Stimulated activated CD4-positive, alpha-beta T cell treated with anti-CD3 and anti-CD28 coated beads, Interleukin-15, amount 100 ng/mL, for 1 hour (primary cell): ENCODE data around the gene TMEM186.
"Not testable (repeated sequence)": the region's sequence is repeated elsewhere in the genome, so short reads cannot be mapped to it uniquely, and the experiment has no call there.

Source experiments
- DNase-seq, 2 donors: peaks; one replicate each; pipeline ENCODE4 v3.0.0-alpha.2; 2020; ENCODE audit warnings: low read depth in 1 of 2, low spot score in 1 of 2

Gene TMEM186

DNA sequence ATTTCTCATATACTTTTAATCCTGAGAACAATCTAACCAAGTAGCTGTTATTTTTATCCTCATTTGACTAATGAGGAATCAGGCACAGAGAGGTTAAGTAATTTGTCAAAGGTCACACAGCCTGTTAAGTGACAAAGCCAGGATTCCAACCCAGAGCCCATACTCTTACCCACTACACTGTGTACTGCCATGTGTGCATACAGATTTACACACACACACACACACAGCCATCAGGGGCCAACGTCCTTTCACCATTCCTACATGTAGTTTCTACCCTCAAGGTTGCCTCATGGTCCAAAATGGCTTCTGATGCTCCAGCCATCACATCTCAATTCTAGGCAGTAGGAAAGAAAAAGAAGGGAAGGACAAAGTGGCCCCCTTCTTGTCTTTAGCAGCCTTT lies 22.1 kb downstream of the TMEM186 start:
- no peak for DNase-seq

DNA sequence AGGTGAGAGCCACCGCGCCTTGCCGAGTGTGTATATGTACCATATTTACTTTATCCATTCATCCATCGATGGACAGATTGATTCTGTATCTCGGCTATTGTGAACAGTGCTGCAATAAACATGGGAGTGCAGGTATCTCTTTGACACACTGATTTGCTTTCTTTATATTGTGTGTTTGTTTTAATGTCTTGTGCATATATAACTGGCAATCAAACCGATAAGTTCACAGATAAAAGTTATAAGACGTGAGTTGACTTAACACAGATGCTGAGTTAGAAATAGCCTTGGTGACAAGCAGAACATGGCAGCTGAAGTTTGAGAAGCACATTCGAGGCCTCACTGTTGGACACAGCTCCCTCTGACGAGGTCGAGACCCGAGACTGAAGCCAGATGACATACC lies 23.2 kb downstream of the TMEM186 start:
- DNase-seq: no peak

DNA sequence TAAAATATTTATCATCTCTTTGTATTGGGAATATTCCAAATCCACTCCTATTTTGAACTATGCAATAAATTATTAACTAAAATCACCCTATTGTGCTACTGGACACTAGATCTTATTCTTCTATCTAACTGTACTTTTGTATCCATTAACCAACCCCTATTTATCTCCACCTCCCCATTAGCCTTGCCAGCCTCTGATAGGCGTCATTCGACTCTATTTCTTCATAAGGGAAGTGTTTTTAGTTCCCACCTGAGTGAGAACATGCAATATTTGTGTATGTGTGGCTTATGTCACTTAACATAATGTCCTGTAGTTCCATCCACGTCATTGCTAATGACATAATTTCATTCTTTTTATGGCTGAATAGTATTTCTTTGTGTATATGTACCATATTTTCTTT lies 23.9 kb downstream of the TMEM186 start:
- no peak for DNase-seq

DNA sequence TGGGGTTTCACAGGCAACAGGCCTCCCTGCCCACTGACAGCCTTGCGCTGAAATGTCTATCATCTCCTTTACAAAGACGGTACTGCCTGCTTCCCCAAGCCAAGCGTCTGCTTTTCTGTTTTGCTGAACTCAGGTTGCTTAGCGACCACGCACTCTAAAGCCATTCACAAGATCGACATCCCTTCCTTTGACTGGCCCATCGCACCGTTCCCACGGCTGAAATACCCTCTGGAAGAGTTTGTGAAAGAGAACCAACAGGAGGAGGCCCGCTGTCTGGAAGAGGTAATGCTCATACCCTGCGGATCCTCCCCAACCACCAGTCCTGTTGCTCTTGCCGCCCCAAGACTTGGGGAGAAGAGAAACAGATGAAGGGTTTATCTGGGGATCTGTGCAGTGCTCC lies 28.7 kb downstream of the TMEM186 start:
- no peak for DNase-seq

DNA sequence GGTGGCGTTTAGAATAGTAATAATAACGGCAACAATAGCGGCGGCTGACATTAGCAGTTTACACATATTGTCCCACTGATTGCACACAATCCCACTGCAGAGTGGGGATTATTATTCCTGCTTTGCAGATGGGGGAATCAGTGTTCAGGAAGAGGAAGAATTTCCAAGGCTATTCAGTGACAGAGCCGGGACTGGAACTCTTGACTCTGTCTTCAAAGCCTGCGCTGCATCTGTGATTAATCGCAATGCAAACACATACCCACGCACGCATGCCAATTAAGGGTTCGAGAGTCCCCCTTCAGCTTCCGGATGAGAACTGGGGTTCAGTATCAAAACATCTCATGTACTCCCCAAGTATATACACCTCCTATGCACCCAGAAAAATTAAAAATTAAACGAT lies 29.2 kb downstream of the TMEM186 start:
- no peak for DNase-seq

DNA sequence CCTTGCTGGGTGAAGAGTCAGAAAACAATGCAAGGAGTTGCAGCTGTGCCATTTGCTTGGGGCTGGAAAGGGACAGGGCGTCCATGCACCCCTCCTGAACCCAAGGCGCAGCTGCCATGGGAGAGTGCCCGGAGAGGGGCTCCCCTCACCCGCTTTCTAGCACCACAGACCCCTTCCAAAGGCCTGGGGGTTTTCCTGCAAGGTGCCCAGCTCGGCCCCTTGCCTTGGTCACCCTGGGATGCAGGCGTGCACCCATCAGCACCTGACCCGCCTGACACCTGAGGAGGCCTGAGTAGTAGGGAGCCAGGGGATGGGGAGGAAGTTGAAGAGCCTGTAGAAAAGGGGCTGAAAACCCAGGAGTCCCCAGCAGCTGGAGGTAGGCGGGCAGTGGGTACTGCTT lies 30.3 kb downstream of the TMEM186 start:
- DNase-seq: no peak

DNA sequence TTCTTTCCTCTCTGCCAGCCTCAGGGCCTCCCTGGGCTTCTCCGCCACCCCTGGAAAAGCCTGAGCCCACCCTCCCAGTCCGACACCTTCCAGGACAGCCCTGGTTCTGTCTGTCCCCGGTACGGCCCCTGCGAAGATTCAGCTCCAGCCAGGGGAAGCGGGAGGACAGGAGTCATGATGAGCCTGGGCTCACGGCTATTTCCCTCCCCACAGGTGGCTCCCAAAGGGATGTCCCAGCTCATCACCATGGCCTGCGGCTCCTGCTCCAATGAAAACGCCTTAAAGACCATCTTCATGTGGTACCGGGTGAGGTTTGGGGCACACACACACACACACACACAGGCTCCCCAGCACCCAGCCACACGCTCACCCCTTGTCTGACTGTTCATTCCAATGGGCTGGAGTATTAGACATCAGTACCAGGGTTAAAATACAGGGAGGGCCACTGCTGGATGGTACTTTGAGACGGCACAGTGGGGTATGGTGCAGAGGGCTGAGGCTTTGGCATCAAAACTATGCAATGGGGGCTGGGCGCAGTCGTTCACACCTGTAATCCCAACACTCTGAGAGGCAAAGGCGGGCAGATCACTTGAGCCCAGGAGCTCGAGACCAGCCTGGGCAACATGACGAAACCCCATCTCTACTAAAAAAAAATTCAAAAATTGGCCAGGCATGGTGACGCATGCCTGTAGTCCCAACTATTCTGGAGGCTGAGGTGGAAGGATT lies 32.8 kb downstream of the TMEM186 start:
- no peak for DNase-seq

DNA sequence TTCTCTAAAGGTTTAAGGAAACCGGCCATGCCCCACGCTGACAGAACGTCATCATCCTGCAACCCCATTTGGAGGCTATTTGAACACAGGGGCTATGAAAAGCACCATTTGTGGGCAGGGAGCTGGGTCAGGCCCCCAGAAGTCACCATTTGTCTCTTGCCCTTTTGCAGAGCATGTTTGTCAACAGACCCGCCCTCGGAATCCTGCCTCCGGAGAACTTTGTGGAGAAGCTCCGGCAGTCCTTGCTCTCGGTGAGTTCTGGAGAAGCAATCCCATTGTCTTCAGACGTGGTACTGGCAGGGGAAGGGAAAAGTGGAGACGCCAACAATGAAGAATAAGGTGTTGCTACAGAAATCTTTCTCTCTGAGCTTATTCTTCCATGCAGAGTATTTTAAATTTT lies 33.5 kb downstream of the TMEM186 start:
- no peak for DNase-seq

DNA sequence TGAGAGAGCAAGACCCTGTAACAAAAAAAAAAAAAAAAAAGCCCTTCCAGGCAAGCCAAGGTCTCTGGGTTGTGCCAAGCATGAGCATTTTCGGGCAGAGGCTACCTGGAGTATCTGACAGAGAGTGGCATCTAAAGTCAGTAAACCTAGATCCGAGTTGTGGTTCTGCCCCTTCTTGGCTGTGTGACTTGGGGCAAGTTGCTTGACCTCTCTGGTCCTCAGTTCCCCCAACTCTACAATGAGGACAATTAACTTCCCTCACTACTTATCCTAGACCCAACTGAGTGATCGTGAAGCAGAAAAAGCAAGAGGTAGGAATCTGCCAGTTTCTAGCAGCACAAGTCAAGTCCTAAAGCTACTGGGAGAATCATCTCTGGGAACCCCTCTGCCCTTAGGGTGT lies 34.4 kb downstream of the TMEM186 start:
- DNase-seq: no peak

DNA sequence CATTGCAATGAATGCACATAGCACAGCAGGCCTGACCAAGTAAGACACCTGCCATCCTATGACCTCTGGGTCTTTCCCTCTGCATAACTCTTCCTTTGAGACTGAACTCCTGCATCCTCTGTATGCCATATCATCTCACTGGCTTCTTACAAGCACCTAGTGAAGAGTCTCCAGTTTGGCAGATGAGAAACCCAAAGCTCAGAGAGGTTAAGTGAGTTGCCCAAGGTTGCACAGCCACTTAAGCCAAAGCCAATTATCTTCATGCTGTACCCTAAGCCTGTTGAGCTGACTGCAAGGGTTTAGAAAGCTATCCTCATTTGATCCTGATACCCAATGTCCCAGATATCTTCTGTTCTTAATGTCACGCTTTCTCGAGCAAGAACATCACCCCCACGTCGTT lies 35.2 kb downstream of the TMEM186 start:
- DNase-seq: no peak

DNA sequence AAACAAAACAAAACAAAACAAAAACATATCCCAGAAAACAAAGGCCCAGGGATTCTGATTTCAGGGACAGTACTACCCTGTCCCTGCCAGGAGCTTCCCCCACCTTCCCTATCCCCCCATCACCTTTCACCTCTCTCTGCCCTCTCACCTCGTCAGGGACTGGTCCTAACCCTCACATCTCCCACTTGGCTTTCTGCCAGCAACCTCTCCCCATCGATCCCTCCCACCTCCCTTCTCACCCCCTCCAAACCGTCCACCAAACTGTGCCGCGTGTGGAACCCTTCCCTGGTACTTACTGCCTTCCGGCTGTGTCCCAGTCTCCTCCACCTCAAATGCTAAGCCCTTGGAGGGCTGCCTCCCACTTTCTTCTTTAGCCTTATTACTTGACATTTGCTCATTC lies 36.4 kb downstream of the TMEM186 start:
- no peak for DNase-seq

DNA sequence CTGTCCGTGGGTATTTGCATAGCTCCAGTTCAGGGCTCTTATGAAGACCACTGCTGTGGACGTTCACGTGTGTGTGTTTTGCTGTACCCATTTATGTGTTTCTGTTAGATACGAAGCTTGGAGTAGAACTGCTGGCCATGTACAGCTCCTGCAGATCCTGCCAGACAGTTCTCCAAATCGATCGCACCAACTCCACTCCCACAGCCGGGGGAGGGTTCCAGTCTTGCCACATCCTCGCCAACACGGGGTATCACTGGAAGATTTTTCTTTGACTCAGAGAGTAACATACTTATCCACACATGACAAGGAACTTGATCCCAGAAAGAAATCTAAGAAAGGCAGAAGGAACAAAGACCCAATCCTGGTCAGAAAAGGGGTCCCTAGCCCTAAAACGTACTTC lies 37.4 kb downstream of the TMEM186 start:
- no peak for DNase-seq

DNA sequence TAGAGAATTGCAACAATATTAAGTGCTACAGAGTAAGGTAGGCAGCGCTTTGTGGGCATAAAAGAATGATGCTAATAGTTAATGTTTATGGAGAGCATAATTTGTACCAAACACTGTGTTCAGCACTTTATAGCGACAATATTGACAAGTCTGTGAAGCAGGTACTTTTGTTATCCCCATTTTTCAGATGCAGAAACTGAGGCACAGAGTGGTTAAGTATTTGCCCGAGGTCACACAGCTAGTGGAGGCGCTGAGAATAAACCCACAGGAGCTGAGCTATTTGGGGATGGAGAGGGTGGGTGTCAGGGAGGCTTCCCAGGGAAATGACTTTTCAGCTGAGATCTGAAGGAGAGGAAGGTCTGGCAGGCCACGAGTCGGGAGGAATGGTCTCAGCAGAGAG lies 39.4 kb downstream of the TMEM186 start:
- DNase-seq: no peak

DNA sequence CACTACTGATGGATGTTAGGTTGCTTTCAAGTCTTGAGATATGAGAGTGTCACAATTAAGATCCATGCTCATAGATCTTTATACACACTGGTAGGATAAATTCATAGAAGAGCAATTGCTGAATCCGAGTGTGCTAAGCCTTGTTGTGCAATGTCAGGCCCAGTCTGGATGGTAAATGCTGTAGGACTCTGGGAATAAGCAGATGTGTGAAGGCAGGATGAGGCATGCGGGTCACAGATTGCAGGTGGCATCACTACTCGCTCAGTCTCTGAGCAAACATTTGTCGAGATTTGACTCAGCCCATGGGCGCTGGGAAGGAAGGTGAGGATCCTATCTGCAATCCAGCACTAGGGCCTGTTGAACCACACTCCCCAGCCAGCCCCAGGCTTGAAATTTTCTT lies 40.7 kb downstream of the TMEM186 start:
- DNase-seq: no peak

DNA sequence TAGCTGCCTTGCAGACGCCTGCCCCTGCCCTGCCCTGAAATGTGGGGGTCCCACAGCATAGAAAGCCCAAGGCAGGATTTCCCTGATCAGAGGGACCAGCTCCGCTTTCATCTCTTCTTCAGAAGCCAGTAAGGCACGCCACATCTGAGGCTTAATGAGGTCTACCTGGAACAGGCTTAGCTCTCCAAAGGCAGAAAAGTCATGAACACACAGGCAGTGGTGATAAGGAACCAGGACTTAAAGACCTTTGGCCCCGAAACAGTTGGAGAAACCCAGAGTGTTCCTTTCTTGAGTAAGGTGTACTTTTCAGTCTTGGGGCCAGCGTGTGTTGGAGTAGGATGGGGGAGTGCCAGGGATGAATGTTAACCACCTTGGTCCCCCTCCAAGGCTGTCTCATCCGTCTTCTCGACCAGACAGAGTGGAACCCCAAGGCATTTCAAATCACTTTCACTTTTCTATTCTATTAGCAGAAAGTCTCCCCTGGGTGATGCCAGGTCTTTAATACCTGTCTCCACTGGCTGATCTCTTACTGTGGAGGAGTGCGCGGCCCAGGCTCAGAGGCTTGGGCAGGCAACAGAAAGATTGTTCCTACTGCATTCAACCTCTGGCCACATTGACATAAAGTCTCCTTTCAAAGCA lies 43.9 kb downstream of the TMEM186 start:
- DNase-seq: no peak

DNA sequence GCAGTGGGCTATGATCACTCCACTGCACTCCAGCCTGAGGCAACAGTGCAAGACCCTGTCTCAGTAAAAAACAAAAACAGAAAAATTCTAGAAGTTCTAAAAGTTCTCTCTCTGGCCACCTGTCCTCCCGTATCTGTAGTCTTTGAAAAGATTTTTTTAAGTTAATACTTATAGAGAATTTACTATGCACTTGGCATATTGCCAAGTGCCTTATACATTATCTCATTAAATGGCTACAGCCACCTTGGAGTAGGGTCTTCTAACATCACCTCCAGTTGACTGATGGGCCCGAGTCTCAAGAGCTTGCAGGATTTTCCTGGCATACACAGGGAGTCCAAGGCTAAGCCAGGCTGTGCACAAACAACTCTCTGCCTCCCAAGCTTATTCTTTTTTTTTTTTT lies 44.7 kb downstream of the TMEM186 start:
- DNase-seq: no peak

DNA sequence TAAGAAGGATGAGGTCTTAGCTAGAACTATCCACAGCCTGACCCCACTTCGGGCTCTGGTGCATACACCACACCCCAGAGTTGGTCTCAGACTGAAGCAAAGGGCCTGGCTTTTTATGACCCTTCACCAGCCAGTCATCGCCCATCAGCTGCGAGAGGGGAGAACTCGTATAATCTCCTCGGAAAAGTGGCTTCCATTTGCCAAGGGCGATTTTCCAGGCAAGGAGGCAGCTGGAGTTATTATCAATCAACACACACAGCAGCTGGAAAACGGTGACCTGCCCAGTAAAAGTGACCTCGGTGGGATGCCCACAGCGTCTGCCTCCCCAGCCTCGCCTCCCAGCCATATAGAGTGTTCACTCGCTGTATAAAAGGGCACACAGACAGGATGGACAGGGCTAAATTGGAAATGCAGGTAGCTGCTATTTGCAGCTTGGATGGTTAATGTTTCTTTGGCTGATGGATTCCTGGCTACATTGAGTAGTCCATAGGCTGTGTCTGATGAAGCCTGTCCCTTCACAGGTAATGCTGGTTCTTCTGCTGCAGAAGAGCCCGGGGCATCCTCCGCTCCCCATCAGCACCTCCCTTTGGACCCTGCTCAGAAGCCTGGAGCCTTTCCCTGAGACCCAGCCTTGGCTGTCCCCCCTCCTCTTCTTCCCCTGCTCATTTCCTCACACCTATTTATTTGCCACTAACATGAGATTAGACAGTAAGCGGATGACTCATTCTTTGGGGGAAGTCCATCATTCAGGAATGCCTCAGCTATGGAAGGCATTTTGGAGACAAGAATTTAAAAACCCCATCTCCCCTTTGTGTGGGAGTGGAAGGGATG lies 45.7 kb downstream of the TMEM186 start:
- DNase-seq: no peak

DNA sequence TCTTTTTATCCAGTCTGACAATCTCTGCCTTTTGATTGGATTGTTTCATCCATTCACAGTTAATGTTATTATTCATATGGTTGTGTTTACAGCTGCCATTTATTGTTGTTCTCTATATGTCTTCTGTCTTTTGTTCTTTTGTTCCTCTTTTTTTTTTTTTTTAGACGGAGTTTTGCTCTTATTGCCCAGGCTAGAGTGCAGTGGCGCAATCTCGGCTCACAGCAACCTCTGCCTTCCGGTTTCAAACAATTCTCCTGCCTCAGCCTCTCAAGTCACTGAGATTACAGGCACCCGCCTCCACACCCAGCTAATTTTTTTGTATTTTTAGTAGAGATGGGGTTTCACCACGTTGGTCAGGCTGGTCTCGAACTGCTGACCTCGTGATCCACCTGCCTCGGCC lies 48.5 kb downstream of the TMEM186 start:
- DNase-seq: not testable (repeated sequence)
